ENCODE data around the gene MST1.

MST1 gene

GRCh38 chr3:49689046-49689907 lies at the start of gene MST1, which contains the start of gene RNF123:
MST1 (minus strand) TSS chr3:49689474; CDS start chr3:49688691, 783 bp downstream.
RNF123 (plus strand) TSS chr3:49689557; CDS start chr3:49691166, 1,609 bp downstream.
- no peak for DNase-seq

GRCh38 chr3:49738067-49738713 lies 48.9 kb upstream of the MST1 start:
- DNase-seq = no peak

- no peak for DNase-seq
Measured at GRCh38 chr3:49734752-49735151, 45.5 kb upstream of the MST1 start.

- no peak for DNase-seq
Measured at GRCh38 chr3:49733551-49733950, 44.3 kb upstream of the MST1 start.

- DNase-seq = no peak
Measured at GRCh38 chr3:49732597-49732996, 43.3 kb upstream of the MST1 start.

GRCh38 chr3:49729966-49730609 lies 40.8 kb upstream of the MST1 start:
- no peak for DNase-seq

GRCh38 chr3:49727924-49728361 lies 38.7 kb upstream of the MST1 start:
- DNase-seq = no peak

GRCh38 chr3:49727154-49727923 lies 38.1 kb upstream of the MST1 start:
- DNase-seq = no peak

GRCh38 chr3:49725906-49726681 lies 36.8 kb upstream of the MST1 start:
- DNase-seq = no peak

GRCh38 chr3:49724586-49724985 lies 35.3 kb upstream of the MST1 start:
- no peak for DNase-seq

GRCh38 chr3:49723628-49724551 lies 34.6 kb upstream of the MST1 start, which contains the start of gene GMPPB:
GMPPB (minus strand) TSS chr3:49723951; CDS start chr3:49723726, 225 bp downstream.
- peak; percentile 87 for DNase-seq

- peak; percentile 15 for DNase-seq
Measured at GRCh38 chr3:49723296-49723627, 34.0 kb upstream of the MST1 start.

GRCh38 chr3:49722896-49723295 lies 33.6 kb upstream of the MST1 start:
- no peak for DNase-seq

GRCh38 chr3:49721896-49722781 lies 32.9 kb upstream of the MST1 start:
- DNase-seq = no peak

- DNase-seq = no peak
Measured at GRCh38 chr3:49721596-49721895, 32.3 kb upstream of the MST1 start.

GRCh38 chr3:49720855-49721595 lies 31.8 kb upstream of the MST1 start:
- DNase-seq = no peak

- peak; percentile 43 for DNase-seq
Measured at GRCh38 chr3:49719214-49719884, 30.1 kb upstream of the MST1 start, which contains the start of gene AMIGO3. AMIGO3 (minus strand) TSS chr3:49719684; CDS start chr3:49719465, 219 bp downstream.

- DNase-seq = no peak
Measured at GRCh38 chr3:49718858-49719213, 29.6 kb upstream of the MST1 start.

Data from NCI-H2227 treated with DMSO at 0.1 percent for 48 hours (cell line).